Measurements from ENCODE around the gene NDUFAF8. TPM values are rescaled to one million over a fixed set of nuclear protein-coding genes. Genes with fewer than 3 reads are reported as not detected.

Gene NDUFAF8
- total RNA-seq, 3 donors from 2014 or later: 24.5 to 31.6 (median 31.2) TPM

DNA sequence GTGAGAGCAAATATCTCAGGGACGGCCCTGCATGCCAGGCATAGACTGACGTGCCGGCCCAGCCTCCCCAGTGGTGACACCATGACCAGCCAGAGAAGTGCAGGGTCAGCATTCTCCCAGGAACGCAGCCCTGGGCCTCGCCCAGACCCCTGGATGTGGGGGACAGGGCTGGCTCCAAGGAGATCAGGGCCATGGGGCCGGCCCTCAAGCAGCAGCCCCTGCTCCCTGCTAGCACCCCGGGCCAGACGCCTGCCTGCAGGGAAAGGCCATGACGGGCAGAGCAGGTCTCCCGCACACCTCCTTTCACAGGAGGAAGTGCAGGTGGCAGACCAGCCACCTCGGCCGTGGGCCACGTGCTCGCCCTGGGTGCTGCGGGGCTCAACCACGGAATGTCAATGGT lies 9.5 kb downstream of the NDUFAF8 start:
- TF ChIP-seq, protein P1, sequence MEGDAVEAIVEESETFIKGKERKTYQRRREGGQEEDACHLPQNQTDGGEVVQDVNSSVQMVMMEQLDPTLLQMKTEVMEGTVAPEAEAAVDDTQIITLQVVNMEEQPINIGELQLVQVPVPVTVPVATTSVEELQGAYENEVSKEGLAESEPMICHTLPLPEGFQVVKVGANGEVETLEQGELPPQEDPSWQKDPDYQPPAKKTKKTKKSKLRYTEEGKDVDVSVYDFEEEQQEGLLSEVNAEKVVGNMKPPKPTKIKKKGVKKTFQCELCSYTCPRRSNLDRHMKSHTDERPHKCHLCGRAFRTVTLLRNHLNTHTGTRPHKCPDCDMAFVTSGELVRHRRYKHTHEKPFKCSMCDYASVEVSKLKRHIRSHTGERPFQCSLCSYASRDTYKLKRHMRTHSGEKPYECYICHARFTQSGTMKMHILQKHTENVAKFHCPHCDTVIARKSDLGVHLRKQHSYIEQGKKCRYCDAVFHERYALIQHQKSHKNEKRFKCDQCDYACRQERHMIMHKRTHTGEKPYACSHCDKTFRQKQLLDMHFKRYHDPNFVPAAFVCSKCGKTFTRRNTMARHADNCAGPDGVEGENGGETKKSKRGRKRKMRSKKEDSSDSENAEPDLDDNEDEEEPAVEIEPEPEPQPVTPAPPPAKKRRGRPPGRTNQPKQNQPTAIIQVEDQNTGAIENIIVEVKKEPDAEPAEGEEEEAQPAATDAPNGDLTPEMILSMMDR (IDR thresholded peaks at IDR 0.05): no peak
- no peaks in the 10 kb centered on the region for H3K9me3 ChIP-seq
- intact Hi-C loops (cut with DNase I, micrococcal nuclease): no loop called here
- ATAC-seq: no peak
- H3K36me3 ChIP-seq (ENCODE audit: low read depth): no peaks in the 10 kb centered on the region
- DNase-seq: peak in 1 of 3 donors; percentile 44
- H3K4me1 ChIP-seq (ENCODE audit: low read depth): peaks cover 33% of the 10 kb centered on the region
- no peak overlapping the region for H3K4me3 ChIP-seq

DNA sequence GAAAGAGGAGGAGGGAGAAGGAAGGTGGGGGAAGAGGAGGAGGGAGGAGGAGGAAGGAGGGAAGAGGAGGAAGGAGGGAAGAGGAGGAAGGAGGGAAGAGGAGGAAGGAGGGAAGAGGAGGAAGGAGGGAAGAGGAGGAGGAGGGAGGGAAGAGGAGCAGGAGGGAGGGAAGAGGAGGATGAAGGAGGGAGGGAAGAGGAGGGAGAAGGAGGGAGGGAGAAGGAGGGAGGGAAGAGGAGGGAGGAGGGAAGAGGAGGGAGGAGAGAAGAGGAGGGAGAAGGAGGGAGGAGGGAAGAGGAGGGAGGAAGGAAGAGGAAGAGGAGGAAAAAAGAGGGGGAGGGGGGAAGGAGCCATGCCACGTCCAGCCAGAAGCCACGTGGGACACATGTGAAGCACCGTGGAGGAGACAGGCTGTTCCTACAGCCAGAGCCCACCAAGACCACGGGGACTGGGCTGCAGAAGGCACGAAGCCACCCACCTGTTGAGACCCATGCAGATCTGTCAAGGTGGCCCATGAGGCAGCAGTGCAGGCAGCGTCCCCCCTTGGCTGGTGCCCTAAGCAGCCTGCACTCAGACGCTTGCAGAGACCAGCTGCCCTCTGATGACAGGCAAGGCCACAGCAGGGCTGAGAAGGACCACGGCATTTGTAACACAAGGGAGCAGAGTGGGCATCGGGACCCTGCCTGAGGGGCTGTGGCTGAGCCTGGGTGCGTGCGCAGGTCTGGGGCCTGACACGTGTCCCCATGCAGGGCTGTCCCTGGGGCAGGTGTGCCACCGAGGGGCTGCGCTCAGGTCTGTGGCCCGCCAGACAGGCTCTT lies 10.3 kb downstream of the NDUFAF8 start:
- intact Hi-C loops (cut with DNase I, micrococcal nuclease): loop anchor here in 1 of 2 donors (10.0 kb wide), 1 partner anchor 235 kb away; no protein-coding TSS in a partner anchor
- ATAC-seq: no peak
- peaks cover 33% of the 10 kb centered on the region for H3K4me1 ChIP-seq (ENCODE audit: low read depth)
- no peaks in the 10 kb centered on the region for H3K9me3 ChIP-seq
- TF ChIP-seq, protein P1 (IDR thresholded peaks at IDR 0.05): no peak
- H3K36me3 ChIP-seq (ENCODE audit: low read depth): no peaks in the 10 kb centered on the region
- peak in 1 of 3 donors; percentile 48 for DNase-seq
- H3K4me3 ChIP-seq: no peak overlapping the region

DNA sequence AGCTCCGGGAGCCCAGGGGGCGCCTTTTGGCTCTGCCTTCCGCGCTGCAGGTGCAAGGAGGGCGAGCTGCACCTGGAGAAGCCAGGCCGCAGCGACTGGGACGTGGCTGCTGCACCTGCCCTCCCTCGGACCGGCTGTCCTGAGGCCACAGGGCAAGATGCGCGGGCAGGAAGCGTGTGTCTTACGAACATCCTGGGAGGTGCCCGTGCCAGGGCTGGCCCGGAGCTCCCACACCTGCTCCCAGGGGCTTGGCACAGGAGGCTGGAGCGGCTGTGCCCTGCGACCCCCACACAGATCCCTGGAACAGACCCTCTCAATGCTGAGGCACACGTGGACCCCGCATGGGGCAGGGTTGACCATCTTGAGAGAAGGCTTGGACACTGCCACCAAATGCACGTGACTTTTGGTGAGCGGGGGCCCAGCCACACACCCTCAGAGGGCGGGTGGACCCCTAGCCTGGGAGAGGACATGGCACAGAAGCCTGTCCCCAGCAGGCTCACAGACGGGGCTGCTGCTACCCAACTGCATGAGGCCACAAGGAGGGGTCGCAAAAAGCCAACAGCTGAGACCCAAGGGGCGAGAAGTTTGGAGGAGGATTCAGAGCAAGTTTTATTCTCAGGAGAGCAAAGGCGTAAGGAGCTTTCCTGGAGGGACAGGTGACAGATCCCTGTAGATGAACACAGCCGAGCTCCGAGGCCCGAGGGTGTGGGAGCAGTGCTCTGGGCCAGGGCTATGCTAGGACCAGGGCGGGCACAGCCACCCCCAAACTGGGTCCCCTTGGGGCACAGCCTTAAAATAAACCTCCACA lies 11.4 kb downstream of the NDUFAF8 start:
- H3K36me3 ChIP-seq (ENCODE audit: low read depth): no peaks in the 10 kb centered on the region

DNA sequence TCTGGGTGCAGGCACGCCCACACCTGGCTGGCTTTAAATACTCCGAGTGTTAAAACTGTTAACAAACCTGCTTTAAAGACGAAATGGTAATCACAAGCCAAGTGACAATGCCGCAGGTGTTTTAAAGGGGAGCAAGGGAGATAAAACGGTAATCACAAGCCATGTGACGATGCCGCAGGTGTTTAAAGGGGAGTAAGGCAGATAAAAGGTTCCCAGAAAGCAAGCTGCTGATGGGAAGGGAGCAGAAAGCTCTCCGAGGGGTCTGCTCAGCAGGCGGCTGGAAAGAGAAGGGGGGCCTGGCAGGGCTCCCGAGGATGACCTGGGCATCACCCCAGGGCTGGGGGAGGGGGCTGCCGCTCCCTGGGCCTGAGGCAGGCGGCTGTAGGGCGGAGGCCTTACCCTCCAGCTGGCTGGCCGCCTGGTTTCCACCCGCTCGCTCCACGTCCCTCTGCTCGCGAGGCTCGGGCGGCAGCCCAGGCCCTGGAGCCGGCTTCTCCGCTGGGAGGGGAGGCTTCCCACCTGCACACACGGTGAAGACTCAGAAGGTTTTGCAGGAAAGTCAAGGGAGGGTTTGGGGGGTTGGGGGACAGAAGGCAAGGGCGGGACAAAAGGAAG lies 12.1 kb downstream of the NDUFAF8 start:
- Histone ChIP-seq H3K36me3 (ENCODE audit: low read depth) (no peaks in the 10 kb centered on the region), H3K9me3 (no peaks in the 10 kb centered on the region), H3K4me3 (no peak overlapping the region), H3K4me1 (ENCODE audit: low read depth) (peaks cover 42% of the 10 kb centered on the region)
- intact Hi-C loops (cut with DNase I, micrococcal nuclease): loop anchor here in 1 of 2 donors (10.0 kb wide), 1 partner anchor 234 kb away; no protein-coding TSS in a partner anchor
- TF ChIP-seq, protein P1 (IDR thresholded peaks at IDR 0.05): no peak
- peak; percentile 70 to 83 (median 82) for DNase-seq
- peak; percentile 69 for ATAC-seq

More for the DNA sequence above, 11.4 kb downstream of the NDUFAF8 start:
- intact Hi-C loops (cut with DNase I, micrococcal nuclease): loop anchor here in 1 of 2 donors (10.0 kb wide), 1 partner anchor 234 kb away; no protein-coding TSS in a partner anchor
- ATAC-seq (peak; percentile 29), DNase-seq (peak in 1 of 3 donors; percentile 70)
- no peaks in the 10 kb centered on the region for H3K9me3 ChIP-seq
- H3K4me3 ChIP-seq: no peak overlapping the region
- H3K4me1 ChIP-seq (ENCODE audit: low read depth): peaks cover 42% of the 10 kb centered on the region
- TF ChIP-seq, protein P1 (IDR thresholded peaks at IDR 0.05): no peak

DNA sequence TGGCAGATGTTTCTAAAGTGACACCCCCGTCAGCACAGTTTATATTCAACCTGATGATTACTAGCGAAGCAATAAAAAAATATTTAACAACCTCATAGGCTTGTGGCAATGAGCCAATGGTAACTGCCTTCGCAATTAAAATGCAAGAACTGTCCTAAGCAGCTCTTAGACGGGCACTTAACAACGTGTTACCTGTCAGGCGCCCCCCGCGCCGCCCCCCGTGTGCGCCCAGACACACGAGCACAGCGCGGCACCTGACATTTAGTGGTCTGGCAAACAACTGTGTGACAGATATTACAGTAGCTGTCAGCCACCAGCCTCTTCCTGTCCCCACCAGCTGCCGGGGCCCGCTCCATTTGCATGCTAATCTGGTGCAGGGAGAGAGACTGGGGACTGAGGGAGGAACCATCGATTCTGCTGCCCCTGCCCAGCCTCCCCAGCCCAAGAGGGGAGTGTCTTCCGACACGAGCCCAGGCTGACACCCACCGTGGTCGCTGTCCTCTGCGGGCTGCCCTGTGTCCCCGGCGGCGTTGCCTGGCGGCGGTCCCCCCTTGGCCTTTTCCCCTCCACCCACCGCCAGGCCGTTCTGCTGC lies 12.7 kb downstream of the NDUFAF8 start:
- intact Hi-C loops (cut with DNase I, micrococcal nuclease): loop anchor here in 1 of 2 donors (10.0 kb wide), 1 partner anchor 233 kb away; no protein-coding TSS in a partner anchor
- DNase-seq: peak in 2 of 3 donors; percentile 64 to 66
- Histone ChIP-seq H3K9me3 (no peaks in the 10 kb centered on the region), H3K4me1 (ENCODE audit: low read depth) (peaks cover 42% of the 10 kb centered on the region), H3K4me3 (no peak overlapping the region), H3K36me3 (ENCODE audit: low read depth) (no peaks in the 10 kb centered on the region)
- ATAC-seq: peak; percentile 61
- TF ChIP-seq, protein P1 (IDR thresholded peaks at IDR 0.05): no peak
